SW480 (cell line): ENCODE measurements around the gene GRIK2.
"Not testable (repeated sequence)": the region's sequence is repeated elsewhere in the genome, so short reads cannot be mapped to it uniquely, and the experiment has no call there.

ENCODE experiments used
- DNase-seq: peaks from one replicate; pipeline ENCODE4 v3.0.0-alpha.2; 2016; ENCODE audit warnings: low spot score

The GRIK2 gene

DNA sequence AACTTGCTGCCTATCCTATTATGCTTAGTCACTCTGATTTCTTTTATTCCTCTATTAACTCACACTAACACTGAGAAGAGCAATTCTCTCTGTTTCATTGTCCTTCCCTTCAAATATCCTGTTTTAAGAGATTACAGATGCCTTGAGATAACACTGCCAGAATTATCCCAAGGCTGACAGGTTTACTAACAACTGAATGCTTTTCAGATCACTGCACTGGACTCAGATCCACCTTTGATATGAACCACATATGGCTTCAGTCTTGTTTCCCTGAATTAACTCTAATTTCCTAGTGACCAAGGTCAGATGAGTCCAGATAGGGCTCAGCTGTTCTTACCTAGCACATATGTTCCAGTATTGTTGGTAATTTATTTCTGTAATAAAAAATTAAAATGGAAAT, 633.1 kb downstream of the GRIK2 start:
- DNase-seq = no peak

DNA sequence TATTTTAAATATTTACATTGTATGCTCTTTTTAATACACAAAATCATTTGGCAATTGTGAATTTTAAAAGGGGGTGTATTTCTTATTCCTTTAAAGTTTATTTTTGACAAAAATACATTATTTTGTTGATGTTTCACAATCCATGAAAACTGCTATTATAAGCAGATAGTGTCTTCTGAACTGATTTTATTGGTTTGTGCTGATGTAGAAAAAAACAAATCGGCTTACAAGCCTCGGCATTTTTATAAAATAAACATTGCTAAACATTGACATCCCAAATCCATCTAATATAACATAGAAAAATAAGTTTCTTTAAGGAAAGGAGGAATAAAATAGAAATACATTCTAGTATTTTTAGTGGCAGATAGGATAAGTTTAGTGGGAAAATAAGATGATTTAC, 634.7 kb downstream of the GRIK2 start:
- DNase-seq = no peak

DNA sequence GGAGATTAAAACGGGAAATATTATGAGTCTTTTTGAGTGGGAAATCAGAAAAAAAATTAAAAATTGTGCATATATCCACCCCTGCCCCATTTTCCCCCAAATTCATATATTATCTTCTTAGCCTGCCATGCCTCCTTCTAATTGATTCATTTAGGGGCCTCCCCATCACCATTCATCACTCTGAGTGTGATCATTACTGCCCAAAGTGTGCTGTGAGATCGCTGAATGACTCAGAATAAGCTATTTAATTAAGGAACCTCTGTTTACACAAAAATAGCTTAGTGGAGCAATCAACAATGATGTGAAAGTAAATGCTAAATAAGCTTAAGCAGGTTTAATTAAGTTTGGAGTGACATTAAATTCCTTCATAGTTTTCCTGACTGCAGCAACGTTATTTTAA, 645.5 kb downstream of the GRIK2 start:
- no peak for DNase-seq

DNA sequence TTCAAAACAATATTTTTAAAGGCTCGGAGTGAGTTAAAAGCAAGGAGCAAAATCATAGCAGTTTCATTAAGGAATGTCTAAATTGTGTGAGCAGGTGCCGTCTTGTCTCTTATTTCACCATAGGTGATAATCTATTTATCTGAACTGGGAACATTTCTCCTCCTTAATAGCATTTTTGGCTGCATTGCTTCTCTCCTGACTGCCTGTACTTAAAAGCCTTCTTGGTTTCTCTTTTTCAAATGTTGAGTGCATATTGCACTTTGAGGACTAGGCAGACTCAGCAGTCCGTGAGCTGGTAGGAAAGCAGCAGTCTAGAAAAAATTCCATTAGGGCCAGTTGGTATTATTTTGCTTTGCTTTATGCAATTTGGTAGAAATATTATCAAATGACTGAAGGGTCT, 645.9 kb downstream of the GRIK2 start:
- DNase-seq = no peak

DNA sequence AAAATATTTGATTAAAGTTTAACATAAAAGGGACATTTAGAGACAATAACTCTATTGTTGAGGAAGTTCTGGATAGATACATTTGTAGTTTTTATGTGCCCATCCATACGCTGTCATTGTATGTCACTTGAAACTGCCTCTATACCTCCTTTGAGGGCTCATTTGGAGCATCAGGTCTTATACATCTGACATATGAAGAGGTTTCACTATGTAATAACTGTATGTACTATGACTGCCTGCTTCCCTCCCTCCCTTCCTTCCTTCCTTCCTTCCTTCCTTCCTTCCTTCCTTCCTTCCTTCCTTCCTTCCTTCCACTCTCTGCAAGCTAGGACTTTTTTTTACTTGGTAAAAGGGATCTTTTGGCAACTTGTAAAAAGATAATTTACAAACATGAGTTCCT, 657.5 kb downstream of the GRIK2 start:
- no peak for DNase-seq

DNA sequence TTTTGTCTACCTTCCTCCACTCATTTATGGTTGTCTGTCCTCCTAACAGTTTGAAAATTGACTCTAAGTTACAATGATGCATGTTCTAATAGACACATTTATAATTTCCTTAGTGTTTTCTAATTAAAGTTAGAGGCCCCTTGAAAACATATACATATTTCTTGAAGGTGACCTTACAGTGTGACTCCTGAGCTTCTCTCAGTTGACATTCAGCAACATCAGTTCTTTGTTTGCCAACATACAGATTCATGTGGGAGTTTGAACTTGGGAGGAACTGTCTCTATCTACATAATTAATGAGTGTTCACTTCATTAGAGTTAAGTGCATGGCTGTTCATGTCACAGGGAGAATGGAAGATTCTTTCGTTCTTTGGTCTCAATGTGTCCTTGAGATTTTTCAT, 658.2 kb downstream of the GRIK2 start:
- no peak for DNase-seq

DNA sequence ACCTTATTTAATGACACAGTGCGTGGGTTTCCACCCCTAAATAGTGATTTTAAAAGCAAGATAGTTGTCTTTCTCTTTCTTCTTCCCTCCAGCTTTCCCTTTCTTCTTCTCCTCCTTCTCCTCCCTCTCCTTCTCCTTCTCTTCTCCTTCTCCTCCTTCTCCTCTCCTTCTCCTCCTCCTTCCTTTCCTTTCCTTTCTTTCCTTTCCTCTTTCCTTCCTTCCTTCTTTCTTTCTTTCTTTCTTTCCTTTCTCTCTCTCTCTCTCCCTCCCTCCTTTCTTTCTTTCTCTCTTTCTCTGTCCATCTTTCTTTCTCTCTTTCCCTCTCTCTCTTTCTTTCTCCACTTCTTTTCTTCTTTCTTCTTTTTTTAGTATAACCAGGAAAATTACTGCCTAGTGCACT, 670.6 kb downstream of the GRIK2 start:
- DNase-seq = no peak

DNA sequence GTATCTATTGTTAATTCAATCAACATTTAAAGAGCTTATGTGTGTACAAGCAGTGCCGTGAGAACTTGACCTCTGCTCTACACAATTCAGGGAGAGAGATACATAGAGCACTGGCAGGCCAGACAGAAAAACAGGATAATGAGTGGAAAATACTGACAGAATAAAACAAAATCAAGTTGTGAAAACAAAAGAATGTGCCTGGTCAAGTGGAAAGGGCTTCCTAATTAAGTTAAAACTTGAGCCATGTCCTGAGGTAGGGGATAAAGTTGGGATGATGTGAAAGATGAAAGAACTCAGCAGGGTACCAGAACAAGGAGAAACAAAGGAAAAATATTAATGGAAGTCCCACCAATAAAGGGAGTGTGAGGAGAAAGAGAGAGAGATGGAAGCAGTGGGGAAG, 672.8 kb downstream of the GRIK2 start:
- no peak for DNase-seq

DNA sequence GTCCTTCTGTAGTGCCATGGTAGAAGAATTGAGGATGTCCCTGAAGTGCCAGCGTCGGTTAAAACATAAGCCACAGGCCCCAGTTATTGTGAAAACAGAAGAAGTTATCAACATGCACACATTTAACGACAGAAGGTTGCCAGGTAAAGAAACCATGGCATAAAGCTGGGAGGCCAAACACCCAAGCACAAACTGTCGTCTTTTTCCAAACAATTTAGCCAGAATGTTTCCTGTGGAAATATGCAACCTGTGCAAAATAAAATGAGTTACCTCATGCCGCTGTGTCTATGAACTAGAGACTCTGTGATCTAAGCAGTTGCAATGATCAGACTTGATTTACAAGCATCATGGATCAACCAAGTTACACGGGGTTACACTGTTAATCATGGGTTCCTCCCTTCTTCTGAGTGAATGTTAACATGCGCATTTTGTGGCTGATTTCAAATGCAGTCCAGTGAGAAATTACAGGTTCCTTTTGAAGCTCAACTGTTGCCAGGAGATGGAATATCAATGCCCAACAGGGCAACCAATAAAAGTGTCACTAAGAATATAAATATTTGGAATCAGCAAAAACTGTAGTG, 674.9 kb downstream of the GRIK2 start:
- DNase-seq = no peak

DNA sequence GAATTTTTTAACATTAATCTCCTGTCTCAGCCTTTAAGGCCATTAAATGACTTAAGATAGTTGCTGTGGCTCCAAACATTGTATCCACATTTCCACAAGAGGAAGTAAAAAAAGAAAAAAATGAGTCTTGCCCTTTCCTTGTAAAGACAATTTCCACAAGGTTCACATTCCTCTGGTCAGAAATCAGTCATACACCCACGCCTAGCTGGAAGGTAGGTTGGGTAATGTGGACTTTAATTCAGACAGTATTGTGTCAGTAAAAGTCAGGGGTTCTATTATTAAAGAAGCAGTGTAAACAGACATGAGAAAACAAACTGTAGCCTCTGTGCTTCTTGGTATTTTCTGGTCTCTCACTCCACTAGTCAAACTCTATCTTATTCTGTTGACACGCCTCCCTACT, 682.0 kb downstream of the GRIK2 start:
- DNase-seq = no peak

DNA sequence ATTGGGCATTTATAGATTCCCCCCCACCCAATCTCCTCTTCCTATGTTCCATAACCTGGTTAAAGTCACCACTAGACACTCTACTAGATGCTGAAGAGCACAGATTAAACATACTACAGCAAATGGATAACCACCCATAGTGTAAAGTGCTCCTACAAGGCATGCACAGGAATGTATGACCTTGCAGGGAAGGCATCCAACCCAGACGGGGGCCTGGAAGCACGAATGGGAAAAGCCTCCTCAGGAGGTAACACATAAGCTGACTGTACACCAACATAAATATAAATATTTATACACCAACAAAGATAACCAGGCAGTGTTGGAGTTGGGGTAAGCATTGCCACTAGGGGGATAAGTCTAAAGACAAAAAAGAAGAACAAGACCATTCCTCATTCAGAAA, 691.7 kb downstream of the GRIK2 start:
- no peak for DNase-seq

DNA sequence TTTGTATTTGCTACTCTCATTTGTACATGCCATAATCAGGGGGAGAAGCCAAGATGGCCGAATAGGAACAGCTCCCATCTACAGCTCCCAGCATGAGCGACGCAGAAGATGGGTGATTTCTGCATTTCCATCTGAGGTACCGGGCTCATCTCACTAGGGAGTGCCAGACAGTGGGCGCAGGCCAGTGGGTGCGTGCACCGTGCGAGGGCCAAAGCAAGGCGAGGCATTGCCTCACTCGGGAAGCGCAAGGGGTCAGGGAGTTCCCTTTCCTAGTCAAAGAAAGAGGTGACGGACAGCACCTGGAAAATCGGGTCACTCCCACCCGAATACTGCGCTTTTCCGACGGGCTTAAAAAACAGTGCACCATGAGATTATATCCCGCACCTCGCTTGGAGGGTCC, 694.7 kb downstream of the GRIK2 start:
- DNase-seq = not testable (repeated sequence)

DNA sequence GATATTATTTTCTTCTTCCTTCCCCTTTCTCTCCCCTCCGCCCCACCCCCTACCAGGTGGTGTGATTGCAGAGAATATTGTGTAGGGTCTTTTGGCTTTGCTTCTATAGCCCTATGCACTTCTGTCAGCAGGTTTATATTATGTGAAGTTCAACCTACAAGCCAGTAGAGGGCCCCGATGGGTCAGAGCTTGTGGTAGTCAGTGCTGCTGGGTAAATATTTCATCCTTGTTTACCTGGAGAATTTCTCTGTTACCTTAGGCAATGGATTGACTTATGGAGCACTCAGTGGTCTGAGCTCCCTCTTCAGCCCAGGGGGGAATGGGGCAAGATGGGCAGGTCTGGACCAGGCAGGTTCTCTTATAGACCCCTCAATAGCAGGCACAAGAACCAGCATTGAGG, 720.9 kb downstream of the GRIK2 start:
- DNase-seq = no peak

DNA sequence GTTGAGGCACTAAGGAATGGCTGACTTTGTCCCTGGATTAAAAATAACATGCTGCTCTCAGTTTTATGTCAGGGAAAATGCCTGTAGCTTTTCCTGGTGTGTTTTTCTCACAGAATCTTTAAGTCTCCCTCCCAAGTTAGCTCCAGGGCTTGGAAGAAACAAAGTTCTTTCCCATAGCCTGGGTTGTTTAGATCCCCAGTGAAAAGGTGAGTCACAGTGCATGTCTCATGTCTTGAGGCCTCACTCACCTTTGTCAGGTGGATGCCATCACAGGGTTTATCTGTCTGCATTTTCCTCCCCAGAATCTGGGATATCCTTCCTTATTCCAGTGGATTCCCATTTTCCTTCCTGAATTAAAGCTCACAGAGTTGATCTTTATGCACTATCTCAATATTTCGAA, 722.4 kb downstream of the GRIK2 start:
- no peak for DNase-seq

DNA sequence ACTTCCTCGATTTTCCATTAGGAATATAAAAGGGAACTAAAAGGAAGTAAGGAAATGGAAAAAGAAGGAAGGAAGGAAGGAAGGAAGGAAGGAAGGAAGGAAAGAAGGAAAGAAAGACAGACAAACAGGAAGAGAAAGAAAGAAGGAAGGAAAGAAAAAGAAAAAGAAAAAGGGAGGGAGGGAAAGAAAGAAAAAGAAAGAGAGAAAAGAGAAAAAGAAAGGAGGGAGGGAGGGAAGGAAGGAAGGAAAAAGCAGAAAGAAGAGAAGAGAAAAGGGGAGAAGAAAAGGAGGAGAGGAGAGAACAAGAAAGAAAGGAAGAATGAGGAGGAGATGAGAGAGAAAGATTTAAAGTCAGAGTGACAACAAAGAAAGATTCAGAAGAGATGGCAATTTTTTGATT, 724.5 kb downstream of the GRIK2 start:
- no peak for DNase-seq
